Colonic mucosa (tissue), 4 donors: Measurements from ENCODE around the gene IQGAP2. TPM values are rescaled to one million over a fixed set of nuclear protein-coding genes. Genes with fewer than 3 reads are reported as not detected.

Experiments used
- DNase-seq: peaks from one replicate; pipeline ENCODE4 v3.0.0-alpha.2; 2020
- H3K27ac ChIP-seq: fragments of 200-600 bp; one replicate; pipeline ENCODE4 v1.8.0; 2021
- H3K27me3 ChIP-seq: fragments of 200-600 bp; one replicate; pipeline ENCODE4 v1.8.0; 2021
- H3K36me3 ChIP-seq: fragments of 200-600 bp; one replicate; pipeline ENCODE4 v1.8.0; 2021
- H3K4me1 ChIP-seq: fragments of 200-600 bp; one replicate; pipeline ENCODE4 v1.8.0; 2021; ENCODE audit warnings: mild to moderate bottlenecking
- H3K4me3 ChIP-seq: fragments of 200-600 bp; one replicate; pipeline ENCODE4 v1.8.0; 2021
- H3K9ac ChIP-seq, 2 donors: one replicate each; pipeline ENCODE4 v1.7.0; 2013; ENCODE audit warnings: control low read depth in 2 of 2, low read depth in 2 of 2, low read length in 2 of 2
- H3K9me3 ChIP-seq: fragments of 200-600 bp; one replicate; pipeline ENCODE4 v1.8.0; 2021
- intact Hi-C: fragments of 100-400 bp; cut with DNase I; formaldehyde crosslinking; loops from one replicate; pipeline ENCODE4 v1.14.1; 2022
- total RNA-seq, 2 donors: library from RNA; stranded (reverse); fragmentation: NEBNext Ultra II Directional in 1 of 2; extraction: Animal tissue kit (Norgen Biotek cat#: 25700) in 1 of 2; gene quantifications; one replicate each; pipeline ENCODE4 v1.2.1, GENCODE V29; 2021
- TF ChIP-seq, protein P1 (sequence below): fragments of 200-600 bp; IDR thresholded peaks from one replicate; pipeline ENCODE4 v1.8.0; 2022; ENCODE audit warnings: antibody characterized with exemption, mild to moderate bottlenecking
- donor health status: healthy.
- donor health status: DM: no; HTN: no; CAD: no.
- donor health status: DM: no; HTN: no; CAD: no.

IQGAP2 gene
- total RNA-seq, 2 donors from 2014 or later = 62.2 to 75.6 TPM

DNA sequence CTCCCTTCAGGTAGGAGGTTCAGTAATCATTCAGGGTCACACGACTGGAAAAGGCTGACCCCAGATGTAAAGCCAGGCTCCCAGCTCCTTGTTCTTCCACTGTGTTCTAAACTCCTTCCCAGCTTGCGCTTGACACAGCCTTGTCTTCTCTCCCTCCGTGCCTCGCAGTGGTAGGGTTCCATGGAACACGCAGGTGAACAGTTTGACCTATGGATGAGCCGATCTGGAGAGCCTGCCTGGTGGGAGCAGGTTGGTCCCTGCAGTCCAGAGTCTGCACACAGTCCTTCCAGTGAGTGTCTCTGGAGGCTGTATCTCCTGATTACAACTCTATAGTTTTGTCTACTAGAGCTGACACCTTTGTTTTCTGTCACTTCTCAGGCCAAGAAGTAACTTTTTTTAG lies 85.9 kb downstream of the IQGAP2 start:
- H3K9me3 ChIP-seq = no peaks in the 10 kb centered on the region
- no peak overlapping the region for H3K9ac ChIP-seq
- no peak overlapping the region for H3K27ac ChIP-seq
- no peaks in the 10 kb centered on the region for H3K27me3 ChIP-seq
- intact Hi-C loops = no loop called here
- no peak for DNase-seq
- H3K4me1 ChIP-seq = peaks cover 6% of the 10 kb centered on the region
- no peaks in the 10 kb centered on the region for H3K36me3 ChIP-seq
- TF ChIP-seq, protein P1, sequence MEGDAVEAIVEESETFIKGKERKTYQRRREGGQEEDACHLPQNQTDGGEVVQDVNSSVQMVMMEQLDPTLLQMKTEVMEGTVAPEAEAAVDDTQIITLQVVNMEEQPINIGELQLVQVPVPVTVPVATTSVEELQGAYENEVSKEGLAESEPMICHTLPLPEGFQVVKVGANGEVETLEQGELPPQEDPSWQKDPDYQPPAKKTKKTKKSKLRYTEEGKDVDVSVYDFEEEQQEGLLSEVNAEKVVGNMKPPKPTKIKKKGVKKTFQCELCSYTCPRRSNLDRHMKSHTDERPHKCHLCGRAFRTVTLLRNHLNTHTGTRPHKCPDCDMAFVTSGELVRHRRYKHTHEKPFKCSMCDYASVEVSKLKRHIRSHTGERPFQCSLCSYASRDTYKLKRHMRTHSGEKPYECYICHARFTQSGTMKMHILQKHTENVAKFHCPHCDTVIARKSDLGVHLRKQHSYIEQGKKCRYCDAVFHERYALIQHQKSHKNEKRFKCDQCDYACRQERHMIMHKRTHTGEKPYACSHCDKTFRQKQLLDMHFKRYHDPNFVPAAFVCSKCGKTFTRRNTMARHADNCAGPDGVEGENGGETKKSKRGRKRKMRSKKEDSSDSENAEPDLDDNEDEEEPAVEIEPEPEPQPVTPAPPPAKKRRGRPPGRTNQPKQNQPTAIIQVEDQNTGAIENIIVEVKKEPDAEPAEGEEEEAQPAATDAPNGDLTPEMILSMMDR = no peak
- H3K4me3 ChIP-seq = no peak overlapping the region

DNA sequence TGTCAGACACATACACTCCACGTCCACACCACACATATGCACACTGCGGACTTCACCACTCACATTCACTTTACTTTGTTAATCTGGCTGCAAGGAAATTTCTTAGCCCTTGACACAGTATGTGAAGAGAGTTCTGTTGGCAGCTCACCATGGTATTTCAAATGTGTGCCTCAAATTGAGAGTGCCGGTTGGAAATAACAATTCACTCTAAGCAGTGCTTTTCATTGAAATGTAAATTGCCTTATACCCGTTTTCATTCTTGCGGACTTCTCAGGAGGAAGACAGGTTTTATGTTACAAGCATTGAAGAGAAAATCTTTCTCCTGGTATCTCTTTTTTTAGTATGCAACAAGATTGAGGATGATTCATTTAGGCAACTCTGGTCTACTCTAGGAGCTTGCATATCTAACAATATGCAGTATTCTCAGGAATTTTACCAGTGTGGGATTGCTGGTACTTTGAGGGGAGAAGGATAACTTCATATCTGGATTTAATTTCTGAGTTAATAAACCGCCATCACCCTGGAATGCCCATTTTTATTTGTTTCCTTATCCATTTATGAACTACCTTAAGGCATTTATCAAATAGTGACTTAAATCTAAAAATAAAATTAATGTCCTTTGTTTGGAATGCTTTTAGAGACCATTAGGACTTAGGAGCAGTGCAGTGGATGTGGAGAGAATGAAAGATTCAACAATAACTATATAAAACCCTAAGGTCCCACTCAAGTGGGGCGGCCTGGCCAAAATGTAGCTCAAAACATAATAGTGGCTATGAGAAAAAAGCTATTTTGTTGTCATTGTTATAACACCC lies 87.0 kb downstream of the IQGAP2 start:
- Histone ChIP-seq H3K27ac (no peak overlapping the region), H3K27me3 (no peaks in the 10 kb centered on the region), H3K9ac (no peak overlapping the region), H3K4me3 (no peak overlapping the region), H3K9me3 (no peaks in the 10 kb centered on the region), H3K4me1 (peaks cover 6% of the 10 kb centered on the region), H3K36me3 (no peaks in the 10 kb centered on the region)
- no peak for DNase-seq
- TF ChIP-seq, protein P1 = no peak
- intact Hi-C loops = no loop called here

DNA sequence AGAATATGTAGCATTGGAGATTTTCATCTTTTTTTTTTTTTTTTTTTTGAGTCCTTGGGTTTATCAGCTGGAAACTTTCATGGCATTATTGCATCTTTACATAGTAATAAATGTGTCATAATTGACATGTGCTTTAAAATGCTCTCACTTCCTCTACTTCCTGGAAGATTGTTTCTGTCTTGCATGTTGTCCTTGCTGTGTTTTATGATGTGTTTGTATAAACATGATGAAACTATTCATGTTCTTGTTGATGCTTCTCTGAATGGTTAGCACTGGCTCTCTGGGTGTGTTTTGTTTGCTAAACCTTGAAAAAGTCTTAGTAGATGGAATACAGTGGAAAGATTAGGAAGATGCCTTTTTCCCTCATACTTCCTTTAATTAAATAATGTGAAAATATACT lies 87.9 kb downstream of the IQGAP2 start:
- Histone ChIP-seq H3K4me1 (peaks cover 6% of the 10 kb centered on the region), H3K27ac (no peak overlapping the region), H3K9me3 (no peaks in the 10 kb centered on the region), H3K36me3 (no peaks in the 10 kb centered on the region), H3K4me3 (no peak overlapping the region), H3K27me3 (no peaks in the 10 kb centered on the region), H3K9ac (no peak overlapping the region)
- TF ChIP-seq, protein P1 = no peak
- DNase-seq = no peak
- intact Hi-C loops = no loop called here

DNA sequence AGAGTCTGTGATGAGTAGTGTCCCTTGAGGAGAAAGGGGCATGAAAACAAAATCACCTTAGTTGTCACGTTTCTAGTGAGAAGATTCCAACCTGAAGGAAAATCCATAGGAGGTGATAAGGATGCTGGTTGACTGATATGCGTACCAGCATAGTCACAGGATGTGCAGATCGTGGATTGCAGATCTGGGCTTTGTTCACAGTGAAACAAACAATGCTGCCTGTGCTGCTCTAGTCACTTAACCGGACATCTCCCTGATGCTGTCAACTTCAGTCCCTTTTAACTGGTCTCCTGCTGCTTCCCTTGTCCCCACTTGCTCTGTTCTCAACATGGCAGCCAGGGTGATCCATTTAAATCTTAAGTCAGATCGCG lies 89.7 kb downstream of the IQGAP2 start:
- DNase-seq = no peak
- H3K36me3 ChIP-seq = no peaks in the 10 kb centered on the region
- peaks cover 6% of the 10 kb centered on the region for H3K4me1 ChIP-seq
- H3K27me3 ChIP-seq = no peaks in the 10 kb centered on the region
- H3K4me3 ChIP-seq = no peak overlapping the region
- H3K9ac ChIP-seq = no peak overlapping the region
- TF ChIP-seq, protein P1 = no peak
- H3K9me3 ChIP-seq = no peaks in the 10 kb centered on the region
- no peak overlapping the region for H3K27ac ChIP-seq
- intact Hi-C loops = no loop called here

DNA sequence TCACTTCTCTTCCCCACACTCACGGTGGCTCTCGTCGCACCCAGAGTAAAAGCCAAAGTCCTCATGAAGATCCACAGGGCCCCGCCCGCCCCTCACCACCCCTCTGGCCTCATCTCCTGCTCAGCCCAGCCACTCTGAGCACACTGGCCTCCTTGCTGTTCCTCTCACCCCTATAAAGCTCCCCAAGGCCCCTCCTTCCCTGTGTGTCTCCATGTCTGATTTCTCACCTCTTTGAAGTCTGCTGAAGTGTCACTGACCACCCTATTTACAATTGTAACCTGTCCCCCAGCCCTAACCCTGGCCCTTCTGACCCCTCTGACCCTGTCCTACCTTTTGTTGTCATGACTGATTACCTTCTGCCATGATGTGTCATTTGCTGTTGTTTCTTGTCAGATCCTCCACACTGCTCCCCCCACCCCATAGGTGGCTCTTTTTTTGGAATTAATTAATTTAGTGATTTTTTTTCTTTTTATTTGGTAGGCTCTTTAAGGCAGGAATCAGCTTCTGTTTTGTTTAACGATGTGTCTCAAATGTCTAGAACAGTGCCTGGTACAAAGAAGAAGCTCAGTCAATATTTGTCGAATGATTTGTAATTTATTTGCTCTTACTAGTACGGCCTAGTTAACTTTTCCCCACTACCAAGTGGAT lies 90.2 kb downstream of the IQGAP2 start:
- no peak overlapping the region for H3K27ac ChIP-seq
- intact Hi-C loops = no loop called here

More for the DNA sequence above, 90.2 kb downstream of the IQGAP2 start:
- no peak overlapping the region for H3K9ac ChIP-seq
- H3K36me3 ChIP-seq = no peaks in the 10 kb centered on the region
- DNase-seq = no peak
- no peaks in the 10 kb centered on the region for H3K27me3 ChIP-seq
- H3K4me1 ChIP-seq = peaks cover 6% of the 10 kb centered on the region
- H3K4me3 ChIP-seq = no peak overlapping the region
- TF ChIP-seq, protein P1 = no peak
- H3K9me3 ChIP-seq = no peaks in the 10 kb centered on the region
